Activated CD4-positive, alpha-beta T cell treated with anti-CD3 and anti-CD28 coated beads, Interleukin-2, amount 10 ng/mL, durations not matched to agents 24 days and 14 days (primary cell): Measurements from ENCODE around the gene BMPER. TPM values are rescaled to one million over a fixed set of nuclear protein-coding genes. Genes with fewer than 3 reads are reported as not detected.

Experiments
- DNase-seq: peaks from one replicate; pipeline ENCODE4 v3.0.0; 2022
- H3K27ac Mint-ChIP-seq: one replicate; pipeline ENCODE4 v1.8.0; 2022; ENCODE audit warnings: mild to moderate bottlenecking, mixed read lengths
- H3K27me3 Mint-ChIP-seq: one replicate; pipeline ENCODE4 v1.8.0; 2022; ENCODE audit warnings: mixed read lengths
- H3K36me3 Mint-ChIP-seq: one replicate; pipeline ENCODE4 v1.8.0; 2022; ENCODE audit warnings: low read depth, mild to moderate bottlenecking, mixed read lengths
- H3K4me1 Mint-ChIP-seq: one replicate; pipeline ENCODE4 v1.8.0; 2021; ENCODE audit warnings: mixed read lengths
- H3K4me3 Mint-ChIP-seq: one replicate; pipeline ENCODE4 v1.8.0; 2022; ENCODE audit warnings: mild to moderate bottlenecking, moderate library complexity, mixed read lengths
- H3K9me3 Mint-ChIP-seq: one replicate; pipeline ENCODE4 v1.8.0; 2021; ENCODE audit warnings: mixed read lengths
- intact Hi-C: fragments of 100-400 bp; cut with micrococcal nuclease; formaldehyde crosslinking; loops from one replicate; pipeline ENCODE4 v1.15.1; 2023
- total RNA-seq: library from RNA; stranded (reverse); gene quantifications from 2 replicates; pipeline ENCODE4 v1.2.3, GENCODE V29; 2022

BMPER gene
- total RNA-seq, 1 donor from 2014 or later = not detected

DNA sequence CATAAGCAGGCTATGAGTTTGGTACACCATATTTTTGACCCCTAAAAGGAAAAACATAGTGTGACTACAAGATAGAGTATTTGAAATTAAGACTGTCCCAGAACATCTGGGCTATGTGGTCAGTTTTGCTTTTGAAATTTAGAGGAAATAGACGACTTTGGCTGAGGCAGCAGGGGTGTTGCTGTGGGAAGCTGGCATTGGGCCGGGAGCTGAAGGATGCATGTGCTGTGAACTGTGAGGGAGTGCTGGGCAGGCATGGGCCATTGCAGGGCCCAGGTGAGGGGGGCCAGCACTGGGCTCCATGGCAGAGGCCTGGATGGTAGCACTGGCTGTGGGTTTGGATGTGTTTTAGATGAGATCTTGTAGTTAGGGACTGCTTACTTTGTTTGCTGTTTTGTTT is 168.3 kb downstream of the BMPER start:
- H3K4me3 Mint-ChIP-seq = no peak overlapping the region
- no peak overlapping the region for H3K27ac Mint-ChIP-seq
- intact Hi-C loops = no loop called here

DNA sequence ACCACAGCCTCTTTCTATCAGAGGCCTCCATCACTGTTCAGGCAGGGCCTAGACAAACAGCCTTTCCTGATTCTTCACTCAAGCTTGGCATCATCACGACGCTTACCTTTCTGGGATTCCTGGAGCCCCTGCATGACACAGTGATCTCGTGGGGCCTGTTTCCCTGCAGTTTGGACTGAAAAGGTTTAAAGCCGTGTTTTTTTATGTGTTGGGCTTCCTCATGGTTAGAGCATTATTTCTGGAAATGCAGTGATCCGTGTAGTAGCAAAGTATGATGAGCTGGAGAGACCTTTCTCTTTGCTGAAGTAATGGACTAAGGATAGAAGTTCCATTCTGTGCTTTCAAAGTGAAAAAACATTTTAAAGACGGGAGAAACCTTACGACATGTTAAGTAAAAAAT is 169.1 kb downstream of the BMPER start:
- Mint-ChIP-seq H3K9me3 (no peaks in the 10 kb centered on the region), H3K36me3 (no peaks in the 10 kb centered on the region), H3K4me1 (no peaks in the 10 kb centered on the region), H3K27me3 (no peaks in the 10 kb centered on the region), H3K27ac (no peak overlapping the region), H3K4me3 (no peak overlapping the region)
- DNase-seq = no peak
- intact Hi-C loops = no loop called here

More for the DNA sequence above, 168.3 kb downstream of the BMPER start:
- Mint-ChIP-seq H3K36me3 (no peaks in the 10 kb centered on the region), H3K27me3 (no peaks in the 10 kb centered on the region), H3K4me1 (no peaks in the 10 kb centered on the region), H3K9me3 (no peaks in the 10 kb centered on the region)
- no peak for DNase-seq

DNA sequence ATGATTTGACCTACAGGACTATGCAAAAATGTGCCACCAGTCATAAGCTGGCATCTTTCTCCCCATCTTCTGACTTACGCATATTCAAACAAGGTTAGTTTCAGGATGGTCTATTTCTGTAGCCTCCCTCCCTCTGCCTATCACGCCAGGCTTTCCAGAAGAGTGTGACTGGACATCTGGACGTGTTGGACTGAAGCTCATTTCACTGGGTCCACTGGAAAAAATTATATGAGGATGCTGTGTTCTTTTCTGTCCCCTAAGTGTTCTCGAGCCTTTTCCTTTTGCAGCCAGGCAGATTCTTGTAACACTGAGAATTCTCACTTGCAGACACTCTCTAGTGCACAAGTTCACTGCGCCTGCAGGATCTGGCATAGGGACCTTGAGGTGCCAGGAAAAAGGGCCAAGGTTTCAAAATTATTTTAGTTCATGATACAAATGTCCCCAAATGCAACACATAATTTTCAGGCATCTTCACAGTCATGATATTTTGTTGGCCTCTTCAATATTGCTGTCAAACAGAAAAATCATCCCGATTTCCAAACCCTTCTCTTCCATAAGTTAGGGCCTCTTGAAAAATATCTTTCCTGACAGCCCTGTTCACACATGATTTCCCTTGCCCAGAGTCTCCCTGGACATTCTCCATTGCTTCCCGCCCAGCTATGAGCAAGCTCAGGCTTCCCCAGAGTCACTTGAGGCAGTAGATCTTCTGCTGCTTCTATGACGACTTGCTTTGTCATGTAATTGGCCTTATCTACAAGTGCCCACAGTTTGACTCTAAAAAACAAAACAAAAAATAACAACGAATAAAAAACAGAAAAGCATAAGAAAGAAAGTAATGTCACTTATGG is 170.4 kb downstream of the BMPER start:
- no peak for DNase-seq
- Mint-ChIP-seq H3K27ac (no peak overlapping the region), H3K27me3 (no peaks in the 10 kb centered on the region)

DNA sequence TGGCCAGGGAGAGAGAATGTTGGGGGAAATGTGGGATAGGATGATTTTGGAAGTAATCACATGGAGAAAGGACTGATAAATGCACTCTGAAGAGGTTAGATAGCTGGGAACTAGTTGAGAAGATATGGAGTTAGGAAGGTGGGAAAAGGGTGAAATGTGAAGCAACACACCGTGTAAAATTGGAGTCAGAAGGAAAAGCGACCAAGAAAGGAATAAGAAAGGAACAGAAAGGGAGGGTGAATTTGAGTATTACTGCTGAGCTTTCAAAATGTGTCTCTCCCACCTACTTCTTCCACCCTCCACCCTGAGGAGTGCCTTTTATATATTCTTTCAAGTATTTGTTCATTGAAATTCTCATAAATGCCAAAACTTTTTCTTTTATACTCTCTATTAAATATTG is 171.8 kb downstream of the BMPER start:
- H3K27me3 Mint-ChIP-seq = no peaks in the 10 kb centered on the region
- peaks cover 3% of the 10 kb centered on the region for H3K9me3 Mint-ChIP-seq
- no peak overlapping the region for H3K27ac Mint-ChIP-seq
- no peaks in the 10 kb centered on the region for H3K36me3 Mint-ChIP-seq
- no peak overlapping the region for H3K4me3 Mint-ChIP-seq
- H3K4me1 Mint-ChIP-seq = no peaks in the 10 kb centered on the region
- DNase-seq = no peak
- intact Hi-C loops = no loop called here

More for the DNA sequence above, 170.4 kb downstream of the BMPER start:
- Mint-ChIP-seq H3K36me3 (no peaks in the 10 kb centered on the region), H3K4me3 (no peak overlapping the region), H3K4me1 (no peaks in the 10 kb centered on the region), H3K9me3 (no peaks in the 10 kb centered on the region)
- intact Hi-C loops = no loop called here

DNA sequence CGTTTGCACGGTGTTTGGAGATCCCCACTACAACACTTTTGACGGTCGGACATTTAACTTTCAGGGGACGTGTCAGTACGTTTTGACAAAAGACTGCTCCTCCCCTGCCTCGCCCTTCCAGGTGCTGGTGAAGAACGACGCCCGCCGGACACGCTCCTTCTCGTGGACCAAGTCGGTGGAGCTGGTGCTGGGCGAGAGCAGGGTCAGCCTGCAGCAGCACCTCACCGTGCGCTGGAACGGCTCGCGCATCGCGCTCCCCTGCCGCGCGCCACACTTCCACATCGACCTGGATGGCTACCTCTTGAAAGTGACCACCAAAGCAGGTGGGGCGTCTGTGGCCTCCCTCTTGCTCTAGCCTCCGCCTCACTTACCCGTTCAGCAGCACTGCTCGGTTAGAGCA is 173.5 kb downstream of the BMPER start:
- H3K27me3 Mint-ChIP-seq = no peaks in the 10 kb centered on the region
- no peak overlapping the region for H3K27ac Mint-ChIP-seq
- H3K9me3 Mint-ChIP-seq = peaks cover 3% of the 10 kb centered on the region
- intact Hi-C loops = no loop called here
- no peak overlapping the region for H3K4me3 Mint-ChIP-seq
- no peaks in the 10 kb centered on the region for H3K4me1 Mint-ChIP-seq
- DNase-seq = no peak
- H3K36me3 Mint-ChIP-seq = no peaks in the 10 kb centered on the region

DNA sequence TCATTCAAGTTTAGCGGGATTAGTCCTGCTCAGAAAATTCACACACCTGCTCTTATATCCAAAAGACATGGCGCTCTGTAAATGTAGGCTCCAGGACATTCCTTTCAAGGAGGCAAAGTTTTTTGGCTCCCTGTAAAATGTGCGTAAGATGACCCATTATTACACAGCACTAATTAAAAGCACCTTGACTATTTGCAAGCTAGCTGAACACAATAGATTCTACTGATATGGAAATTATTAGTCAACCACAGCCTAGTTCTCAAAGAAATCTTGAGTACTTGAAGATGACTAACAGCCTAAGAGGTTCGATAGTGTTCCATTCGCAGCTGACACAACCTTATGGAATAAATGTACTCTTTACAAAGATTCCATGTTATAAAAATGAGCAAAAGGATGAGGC is 175.2 kb downstream of the BMPER start:
- Mint-ChIP-seq H3K4me3 (no peak overlapping the region), H3K36me3 (no peaks in the 10 kb centered on the region), H3K27ac (no peak overlapping the region), H3K27me3 (no peaks in the 10 kb centered on the region), H3K4me1 (no peaks in the 10 kb centered on the region), H3K9me3 (peaks cover 3% of the 10 kb centered on the region)
- no peak for DNase-seq
- intact Hi-C loops = no loop called here

DNA sequence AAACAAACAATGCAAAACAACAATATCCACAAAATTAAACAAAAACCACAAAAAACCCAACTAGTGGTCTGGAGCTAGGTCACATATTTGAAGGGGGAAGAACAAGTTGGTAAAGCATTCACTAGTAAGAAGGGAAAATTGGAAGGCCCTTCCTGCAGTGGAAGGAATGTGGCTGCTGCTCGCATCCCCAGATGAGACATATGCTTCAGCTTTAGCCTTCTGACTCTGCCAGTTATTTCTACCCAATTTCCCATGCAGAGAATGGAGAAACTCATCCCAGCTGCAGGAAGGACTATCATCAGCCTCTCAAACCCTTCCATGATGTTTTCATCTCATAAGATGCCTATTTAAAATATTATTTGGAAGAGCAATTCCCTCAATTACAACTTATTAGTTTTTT is 176.6 kb downstream of the BMPER start:
- no peaks in the 10 kb centered on the region for H3K4me1 Mint-ChIP-seq
- intact Hi-C loops = no loop called here
- peaks cover 3% of the 10 kb centered on the region for H3K9me3 Mint-ChIP-seq
- H3K27ac Mint-ChIP-seq = no peak overlapping the region
- no peaks in the 10 kb centered on the region for H3K36me3 Mint-ChIP-seq
- no peak overlapping the region for H3K4me3 Mint-ChIP-seq
- no peak for DNase-seq
- H3K27me3 Mint-ChIP-seq = no peaks in the 10 kb centered on the region

DNA sequence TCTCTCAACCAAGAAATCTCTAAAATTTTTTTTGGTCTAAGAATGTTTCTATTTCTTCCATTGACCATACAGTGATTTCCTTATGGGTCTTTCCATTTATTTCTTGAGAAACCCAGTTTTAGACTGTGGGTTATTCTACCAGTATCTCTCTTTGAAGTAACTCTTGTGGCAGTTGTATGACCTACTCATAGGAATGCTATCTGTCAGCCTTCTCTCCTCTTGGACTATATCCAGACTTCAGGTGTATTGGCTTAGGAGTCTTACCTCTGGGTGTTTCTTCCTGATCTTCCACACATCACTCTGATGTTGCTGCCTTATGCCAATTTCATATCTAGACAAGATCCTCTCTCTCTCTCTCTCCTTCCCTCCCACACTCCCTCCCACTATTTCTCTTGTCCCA is 178.1 kb downstream of the BMPER start:
- no peak overlapping the region for H3K27ac Mint-ChIP-seq
- intact Hi-C loops = no loop called here
- H3K27me3 Mint-ChIP-seq = no peaks in the 10 kb centered on the region
- no peaks in the 10 kb centered on the region for H3K4me1 Mint-ChIP-seq
- no peaks in the 10 kb centered on the region for H3K36me3 Mint-ChIP-seq
- no peak for DNase-seq
- peaks cover 3% of the 10 kb centered on the region for H3K9me3 Mint-ChIP-seq
- H3K4me3 Mint-ChIP-seq = no peak overlapping the region

DNA sequence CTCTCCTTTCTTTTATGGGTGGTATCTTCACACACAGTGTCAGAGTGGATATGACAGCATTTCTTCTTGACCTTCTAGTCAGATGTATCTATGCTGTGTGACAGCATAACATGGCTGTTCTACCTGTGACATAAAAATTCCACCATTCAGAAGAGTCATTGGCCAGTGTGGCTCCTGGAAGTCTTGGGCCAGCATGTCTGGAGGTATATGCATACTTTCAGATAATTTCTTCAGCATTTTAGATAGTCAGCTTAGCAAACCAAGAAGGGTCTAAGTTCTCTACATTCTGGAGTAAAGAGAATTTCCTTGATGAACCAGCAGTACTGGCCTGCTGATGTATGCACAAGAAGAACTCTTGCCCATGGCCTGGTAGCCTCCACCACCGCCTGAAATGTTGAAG is 179.3 kb downstream of the BMPER start:
- H3K27ac Mint-ChIP-seq = no peak overlapping the region
- intact Hi-C loops = no loop called here
- H3K9me3 Mint-ChIP-seq = peaks cover 3% of the 10 kb centered on the region
- no peak overlapping the region for H3K4me3 Mint-ChIP-seq
- no peak for DNase-seq
- H3K36me3 Mint-ChIP-seq = no peaks in the 10 kb centered on the region
- no peaks in the 10 kb centered on the region for H3K4me1 Mint-ChIP-seq
- H3K27me3 Mint-ChIP-seq = no peaks in the 10 kb centered on the region

DNA sequence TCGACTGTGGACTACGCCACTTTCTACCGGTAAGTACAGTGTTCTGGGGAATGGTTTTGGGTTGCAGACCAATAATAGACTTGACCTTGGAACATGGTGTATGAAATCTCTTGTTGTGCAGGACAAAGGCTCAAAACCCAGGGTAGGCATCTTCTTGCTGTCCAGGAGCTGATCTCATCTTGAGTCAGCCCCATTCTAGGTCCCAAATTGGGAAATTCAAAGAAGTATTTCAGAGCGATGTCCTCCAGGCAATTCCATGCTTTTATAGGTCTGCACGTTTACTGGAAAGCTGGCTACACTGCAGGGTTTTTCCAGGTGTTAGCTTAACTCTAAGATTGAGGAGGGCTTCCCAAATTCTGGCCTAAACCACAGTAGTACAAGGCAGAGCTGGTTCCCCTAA is 180.7 kb downstream of the BMPER start:
- Mint-ChIP-seq H3K27ac (no peak overlapping the region), H3K4me3 (no peak overlapping the region), H3K36me3 (no peaks in the 10 kb centered on the region), H3K9me3 (peaks cover 3% of the 10 kb centered on the region), H3K4me1 (no peaks in the 10 kb centered on the region), H3K27me3 (no peaks in the 10 kb centered on the region)
- intact Hi-C loops = no loop called here
- DNase-seq = no peak

DNA sequence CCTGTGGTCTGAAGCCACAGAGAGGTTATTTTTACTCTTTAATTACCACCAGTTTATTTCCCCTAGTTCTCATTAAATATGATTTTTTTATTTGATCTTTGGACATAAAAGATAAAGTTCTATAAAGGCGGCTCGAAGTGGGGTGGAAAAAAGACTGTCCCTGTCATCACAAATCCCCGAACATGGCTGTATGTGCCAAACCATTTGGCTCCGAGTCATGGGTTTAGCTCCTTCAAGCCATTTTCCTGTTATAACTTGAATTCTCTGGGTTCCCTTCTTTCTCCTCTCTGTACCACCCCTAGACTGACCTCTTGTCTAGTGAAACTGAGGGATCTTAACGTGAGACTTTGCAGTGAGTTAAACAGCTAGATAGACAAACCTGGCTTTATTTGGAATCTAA is 181.6 kb downstream of the BMPER start:
- no peak for DNase-seq
- no peaks in the 10 kb centered on the region for H3K27me3 Mint-ChIP-seq
- H3K4me3 Mint-ChIP-seq = no peak overlapping the region
- H3K36me3 Mint-ChIP-seq = no peaks in the 10 kb centered on the region
- no peaks in the 10 kb centered on the region for H3K4me1 Mint-ChIP-seq
- H3K27ac Mint-ChIP-seq = no peak overlapping the region
- intact Hi-C loops = no loop called here
- H3K9me3 Mint-ChIP-seq = no peaks in the 10 kb centered on the region

DNA sequence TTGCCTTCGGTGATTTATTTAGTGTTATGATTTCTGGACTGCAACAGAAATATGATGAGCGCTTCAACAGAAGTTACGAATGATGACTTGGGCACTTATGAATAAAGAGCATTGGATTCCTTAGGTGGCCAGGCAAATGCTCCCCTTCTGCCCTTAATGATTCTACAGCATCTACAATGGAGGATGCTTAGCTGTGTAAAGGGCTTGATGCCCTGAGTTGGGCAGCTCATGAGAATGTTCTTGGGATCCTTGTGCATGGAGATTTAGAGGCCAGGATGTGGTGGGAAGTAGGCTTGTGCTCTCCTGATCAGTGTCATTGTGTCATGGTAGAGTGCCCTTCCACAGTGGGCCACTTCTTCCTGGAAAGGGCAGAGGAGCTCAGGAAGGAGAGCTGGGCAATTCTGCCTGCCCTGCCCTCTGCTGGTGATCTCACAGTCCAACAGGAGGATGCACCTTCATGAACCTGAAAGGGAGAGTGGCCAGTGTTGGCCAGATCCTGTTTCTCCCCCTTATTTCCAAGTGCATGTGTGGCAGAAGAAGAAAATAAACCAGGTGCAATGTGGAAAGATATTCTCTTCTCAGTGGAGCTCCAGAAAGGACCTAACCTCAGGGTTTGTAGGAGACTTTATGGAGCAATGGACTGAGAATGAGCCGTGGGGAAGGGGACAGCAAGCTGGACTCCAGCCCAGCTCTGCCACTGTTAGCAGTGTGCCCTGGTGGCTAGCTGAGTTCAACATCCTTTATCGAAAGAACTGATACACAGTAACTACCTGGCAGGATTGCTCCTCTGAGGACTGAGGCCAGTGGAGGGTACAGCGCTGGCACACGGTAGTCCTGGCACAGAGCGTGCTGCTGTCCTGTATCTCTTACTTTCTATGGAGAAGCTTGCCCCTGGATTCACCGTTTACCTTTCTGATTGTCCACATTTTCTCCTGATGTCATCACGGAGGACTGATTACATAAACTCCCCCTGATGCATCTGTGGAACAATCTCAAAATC is 182.9 kb downstream of the BMPER start:
- no peak overlapping the region for H3K27ac Mint-ChIP-seq
- H3K4me1 Mint-ChIP-seq = no peaks in the 10 kb centered on the region
- H3K27me3 Mint-ChIP-seq = no peaks in the 10 kb centered on the region
- intact Hi-C loops = no loop called here
- no peak overlapping the region for H3K4me3 Mint-ChIP-seq
- no peaks in the 10 kb centered on the region for H3K36me3 Mint-ChIP-seq
- no peaks in the 10 kb centered on the region for H3K9me3 Mint-ChIP-seq
- DNase-seq = no peak

DNA sequence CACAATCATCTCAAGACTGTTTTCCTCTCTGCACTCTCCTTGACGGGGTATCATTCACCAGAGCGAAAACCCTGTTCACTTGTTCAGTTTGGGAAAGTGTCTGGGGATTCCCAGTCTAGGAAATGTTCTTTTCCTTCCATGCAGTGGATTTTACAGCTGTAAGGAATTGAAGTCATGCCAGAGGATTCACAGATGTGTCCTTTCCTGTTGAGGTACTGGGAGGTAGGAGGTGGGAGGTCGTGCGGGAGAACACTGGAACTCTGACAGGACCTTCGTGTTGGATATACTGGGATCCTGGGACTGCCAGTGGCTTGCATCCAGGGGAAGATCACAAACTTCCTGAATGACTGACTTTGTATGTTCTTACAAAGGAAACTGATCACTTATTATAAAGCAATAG is 185.5 kb downstream of the BMPER start:
- Mint-ChIP-seq H3K4me3 (no peak overlapping the region), H3K27me3 (no peaks in the 10 kb centered on the region), H3K4me1 (no peaks in the 10 kb centered on the region), H3K27ac (no peak overlapping the region), H3K9me3 (no peaks in the 10 kb centered on the region), H3K36me3 (no peaks in the 10 kb centered on the region)
- DNase-seq = no peak
- intact Hi-C loops = no loop called here

DNA sequence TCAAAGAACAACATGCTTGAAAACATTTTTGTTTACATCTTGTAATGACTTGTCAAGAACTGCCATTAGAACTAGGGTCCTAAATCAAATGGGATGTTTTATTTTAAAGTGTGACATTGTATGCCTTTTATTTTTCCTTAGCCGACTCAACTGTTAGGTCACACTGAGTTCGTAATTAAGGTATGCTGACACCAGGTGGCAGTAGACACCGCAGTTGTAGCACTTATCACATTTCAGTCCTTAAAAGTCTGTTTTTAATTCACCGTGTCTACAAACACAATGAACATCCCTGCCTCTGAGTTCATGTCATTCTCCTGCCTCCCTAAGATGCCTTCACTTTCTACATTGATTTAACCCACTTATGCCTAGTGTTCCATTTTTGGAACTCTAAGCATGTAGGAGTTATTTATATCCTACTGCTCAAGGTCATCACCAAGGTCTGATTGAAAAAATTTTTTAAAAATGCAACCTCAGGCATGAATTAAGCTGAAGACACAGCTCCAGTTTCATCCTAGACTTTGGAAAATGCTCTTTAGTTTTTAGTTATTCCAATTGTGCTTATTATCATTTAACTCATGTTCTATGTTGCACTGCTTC is 186.1 kb downstream of the BMPER start:
- intact Hi-C loops = no loop called here
- Mint-ChIP-seq H3K27ac (no peak overlapping the region), H3K36me3 (no peaks in the 10 kb centered on the region), H3K9me3 (no peaks in the 10 kb centered on the region), H3K4me1 (no peaks in the 10 kb centered on the region), H3K27me3 (no peaks in the 10 kb centered on the region), H3K4me3 (no peak overlapping the region)
- DNase-seq = peak; percentile 58
